Measurements from ENCODE around the gene TULP1. TPM values are rescaled to one million over a fixed set of nuclear protein-coding genes. Genes with fewer than 3 reads are reported as not detected.

TULP1 gene
- total and polyA plus RNA-seq, 2 experiments from 2014 or later: not detected

- no peak for TF ChIP-seq EZH2 (IDR thresholded peaks at IDR 0.05; ENCODE audit: insufficient read depth, poor library complexity, severe bottlenecking)
- TF ChIP-seq EZH2phosphoT487 (IDR thresholded peaks at IDR 0.05; ENCODE audit: insufficient read depth, low read depth): no peak
- no peak for DNase-seq
Measured at GRCh38 chr6:35457907-35458306, 54.8 kb downstream of the TULP1 start.

GRCh38 chr6:35454391-35455110, 58.1 kb downstream of the TULP1 start:
- Histone ChIP-seq H3K9me3 (ENCODE audit: low read depth) (no peaks in the 10 kb centered on the region), H3K9ac (no peak overlapping the region), H3K4me3 (no peak overlapping the region), H3F3A (ENCODE audit: insufficient read depth) (peaks cover 11% of the 10 kb centered on the region; the same call in 1 of the 2 replicates), H3K4me1 (ENCODE audit: insufficient read depth) (peaks cover 18% of the 10 kb centered on the region), H3K4me2 (ENCODE audit: unreplicated experiment) (peak overlapping the region; percentile 38), H3K27ac (peak overlapping the region; percentile 39), H3K36me3 (ENCODE audit: low read depth) (no peaks in the 10 kb centered on the region), H3K27me3 (replicated peaks; ENCODE audit: insufficient read depth) (no peaks in the 10 kb centered on the region), H3K79me2 (ENCODE audit: insufficient read depth) (0 out of 2 replicates have a peak, but pooled peaks cover 9% of the 10 kb centered on the region), H3K9me2 (ENCODE audit: insufficient read depth) (no peaks in the 10 kb centered on the region), H4K20me1 (ENCODE audit: insufficient read depth) (no peaks in the 10 kb centered on the region), H2AFZ (0 out of 2 replicates have a peak overlapping the region, but pooled peaks have one; percentile 84)
- in situ Hi-C loops (cut with MboI): no loop called here
- WGBS, 2 experiments (ENCODE audit: low coverage in 1 of 2, low lambda C conversion rate in 2 of 2, missing lambda C conversion rate in 2 of 2): 90 to 92% methylated on average over 9 of the region's 9 CpGs
- TF ChIP-seq EZH2 (IDR thresholded peaks at IDR 0.05; ENCODE audit: insufficient read depth, poor library complexity, severe bottlenecking): no peak
- TF ChIP-seq EZH2phosphoT487 (IDR thresholded peaks at IDR 0.05; ENCODE audit: insufficient read depth, low read depth): no peak
- DNase-seq: no peak

More at GRCh38 chr6:35457907-35458306, 54.8 kb downstream of the TULP1 start:
- Histone ChIP-seq H3K9ac (no peak overlapping the region), H3K27ac (no peak overlapping the region), H3K4me2 (ENCODE audit: unreplicated experiment) (no peak overlapping the region), H4K20me1 (ENCODE audit: insufficient read depth) (no peaks in the 10 kb centered on the region), H3K9me3 (ENCODE audit: low read depth) (no peaks in the 10 kb centered on the region), H3K4me1 (ENCODE audit: insufficient read depth) (peaks cover 18% of the 10 kb centered on the region), H3F3A (ENCODE audit: insufficient read depth) (peaks cover 10% of the 10 kb centered on the region; the same call in 1 of the 2 replicates), H3K27me3 (replicated peaks; ENCODE audit: insufficient read depth) (no peaks in the 10 kb centered on the region), H2AFZ (no peak overlapping the region), H3K9me2 (ENCODE audit: insufficient read depth) (no peaks in the 10 kb centered on the region), H3K4me3 (no peak overlapping the region), H3K36me3 (ENCODE audit: low read depth) (no peaks in the 10 kb centered on the region; the same call in 1 of the 2 replicates), H3K79me2 (ENCODE audit: insufficient read depth) (0 out of 2 replicates have a peak, but pooled peaks cover 9% of the 10 kb centered on the region)
- WGBS, 2 experiments (ENCODE audit: low coverage in 1 of 2, low lambda C conversion rate in 2 of 2, missing lambda C conversion rate in 2 of 2): 82 to 91% methylated on average over 4 of the region's 4 CpGs
- in situ Hi-C loops (cut with MboI): no loop called here

- no peak for DNase-seq
- H3K9me3 ChIP-seq (ENCODE audit: low read depth): no peaks in the 10 kb centered on the region
- peak overlapping the region; percentile 1; the same call in 1 of the 2 replicates for H3K27ac ChIP-seq
- no peaks in the 10 kb centered on the region for H3K36me3 ChIP-seq (ENCODE audit: low read depth)
- H3K9ac ChIP-seq: peak overlapping the region; percentile 66
- H3K27me3 ChIP-seq (replicated peaks; ENCODE audit: insufficient read depth): no peaks in the 10 kb centered on the region
- no peaks in the 10 kb centered on the region for H3K9me2 ChIP-seq (ENCODE audit: insufficient read depth)
- peaks cover 11% of the 10 kb centered on the region; the same call in 1 of the 2 replicates for H3F3A ChIP-seq (ENCODE audit: insufficient read depth)
- H3K4me1 ChIP-seq (ENCODE audit: insufficient read depth): peaks cover 18% of the 10 kb centered on the region
- 0 out of 2 replicates have a peak, but pooled peaks cover 9% of the 10 kb centered on the region for H3K79me2 ChIP-seq (ENCODE audit: insufficient read depth)
- peak overlapping the region; percentile 84 for H2AFZ ChIP-seq
- H3K4me2 ChIP-seq (ENCODE audit: unreplicated experiment): peak overlapping the region; percentile 90
- TF ChIP-seq EZH2 (IDR thresholded peaks at IDR 0.05; ENCODE audit: insufficient read depth, poor library complexity, severe bottlenecking): no peak
- no peak for TF ChIP-seq EZH2phosphoT487 (IDR thresholded peaks at IDR 0.05; ENCODE audit: insufficient read depth, low read depth)
- H4K20me1 ChIP-seq (ENCODE audit: insufficient read depth): no peaks in the 10 kb centered on the region
- 7 to 12% methylated on average over 3 of the region's 3 CpGs for WGBS, 2 experiments (ENCODE audit: low coverage in 1 of 2, low lambda C conversion rate in 2 of 2, missing lambda C conversion rate in 2 of 2)
- H3K4me3 ChIP-seq: peak overlapping the region; percentile 86
- in situ Hi-C loops (cut with MboI): no loop called here
Measured at GRCh38 chr6:35453236-35453635, 59.5 kb downstream of the TULP1 start.

DNA sequence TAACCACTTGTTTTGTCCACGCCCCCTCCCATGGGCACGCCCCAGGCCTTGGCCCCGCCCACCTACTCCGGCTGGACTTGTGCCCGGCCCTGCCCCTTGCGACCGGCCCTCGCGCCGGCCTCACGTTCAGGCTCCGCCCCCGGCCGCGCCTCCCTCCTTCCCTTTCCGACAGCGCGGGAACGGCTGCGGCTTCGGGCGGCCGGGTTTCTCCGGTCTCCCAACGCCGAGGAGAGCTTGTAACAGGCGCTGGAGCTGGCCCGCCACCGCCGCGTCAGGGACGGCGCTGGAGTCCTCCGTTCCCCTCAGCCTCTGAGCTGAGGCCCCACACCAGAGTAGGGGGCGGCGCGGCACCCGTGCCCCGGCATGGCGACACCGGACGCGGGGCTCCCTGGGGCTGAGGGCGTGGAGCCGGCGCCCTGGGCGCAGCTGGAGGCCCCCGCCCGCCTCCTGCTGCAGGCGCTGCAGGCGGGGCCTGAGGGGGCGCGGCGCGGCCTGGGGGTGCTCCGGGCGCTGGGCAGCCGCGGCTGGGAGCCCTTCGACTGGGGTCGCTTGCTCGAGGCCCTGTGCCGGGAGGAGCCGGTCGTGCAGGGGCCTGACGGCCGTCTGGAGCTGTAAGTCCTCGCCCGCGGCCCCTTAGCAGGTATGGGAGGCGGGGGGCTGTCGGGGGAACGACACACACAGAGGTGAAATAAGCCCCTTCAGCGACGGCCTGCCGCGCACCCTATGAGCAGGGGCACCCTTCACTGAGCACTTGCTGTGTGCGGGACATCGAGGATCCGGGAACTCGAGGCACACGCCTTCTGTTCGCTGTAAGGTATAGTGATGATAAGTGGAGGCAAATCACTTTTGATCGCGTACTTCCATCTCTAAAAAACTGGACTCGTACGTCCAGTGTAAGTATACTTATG, 60.3 kb downstream of the TULP1 start, which contains the start of gene FANCE:
Gene FANCE (plus strand): TSS at position 156 of the 908 bp plus-strand sequence. CDS start 208 bp downstream, at position 364.
- no peak for TF ChIP-seq EZH2phosphoT487 (IDR thresholded peaks at IDR 0.05; ENCODE audit: insufficient read depth, low read depth)
- TF ChIP-seq EZH2 (IDR thresholded peaks at IDR 0.05; ENCODE audit: insufficient read depth, poor library complexity, severe bottlenecking): no peak
- Histone ChIP-seq H3F3A (ENCODE audit: insufficient read depth) (peaks cover 11% of the 10 kb centered on the region; the same call in 1 of the 2 replicates), H3K4me1 (ENCODE audit: insufficient read depth) (peaks cover 18% of the 10 kb centered on the region), H3K36me3 (ENCODE audit: low read depth) (no peaks in the 10 kb centered on the region), H2AFZ (peak within 1 kb of the TSS; percentile 84), H3K27ac (peak within 1 kb of the TSS; percentile 1; the same call in 1 of the 2 replicates), H3K27me3 (replicated peaks; ENCODE audit: insufficient read depth) (no peaks in the 10 kb centered on the region), H3K79me2 (ENCODE audit: insufficient read depth) (0 out of 2 replicates have a peak, but pooled peaks cover 9% of the 10 kb centered on the region), H3K9ac (peak within 1 kb of the TSS; percentile 66), H3K4me3 (peak within 1 kb of the TSS; percentile 86), H4K20me1 (ENCODE audit: insufficient read depth) (no peaks in the 10 kb centered on the region), H3K9me2 (ENCODE audit: insufficient read depth) (no peaks in the 10 kb centered on the region), H3K4me2 (ENCODE audit: unreplicated experiment) (peak within 1 kb of the TSS; percentile 90), H3K9me3 (ENCODE audit: low read depth) (no peaks in the 10 kb centered on the region)
- DNase-seq: peak; percentile 96
- in situ Hi-C loops (cut with MboI): no loop called here
- 1 to 2% methylated on average over 72 to 73 of the region's 87 CpGs for WGBS, 2 experiments (ENCODE audit: low coverage in 1 of 2, low lambda C conversion rate in 2 of 2, missing lambda C conversion rate in 2 of 2)
